ENCODE measurements around the gene ANTXR1. TPM values are rescaled to one million over a fixed set of nuclear protein-coding genes. Genes with fewer than 3 reads are reported as not detected.

ANTXR1 gene
- total RNA-seq, 1 donor from 2014 or later, result 73.4 TPM

DNA sequence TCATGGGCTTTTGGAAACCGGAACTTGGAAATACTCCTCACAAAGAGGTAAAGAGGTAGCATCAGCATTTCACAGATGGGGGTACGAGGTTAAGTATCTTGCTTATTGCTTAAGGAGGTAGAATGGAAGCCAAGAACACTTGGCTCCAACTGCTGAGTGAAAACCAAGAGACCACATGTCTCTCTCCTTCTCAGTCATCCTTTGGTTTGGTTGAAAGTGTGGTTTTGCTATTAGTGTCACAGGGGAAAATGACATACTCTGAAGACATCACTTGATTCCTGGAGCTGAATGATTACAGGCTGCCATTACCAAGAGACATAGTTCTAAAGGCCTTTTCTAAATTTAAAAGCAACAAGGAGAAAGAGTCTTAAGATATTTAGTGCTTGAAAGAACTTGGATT lies 41.5 kb downstream of the ANTXR1 start:
- Mint-ChIP-seq H3K36me3 (ENCODE audit: insufficient read depth) (peaks cover 22% of the 10 kb centered on the region), H3K4me1 (ENCODE audit: low read depth) (no peaks in the 10 kb centered on the region), H3K27ac (no peak overlapping the region), H3K9me3 (ENCODE audit: low read depth) (peaks cover 6% of the 10 kb centered on the region), H3K27me3 (no peaks in the 10 kb centered on the region), H3K4me3 (ENCODE audit: low read depth) (no peak overlapping the region)
- TF ChIP-seq, protein P1, sequence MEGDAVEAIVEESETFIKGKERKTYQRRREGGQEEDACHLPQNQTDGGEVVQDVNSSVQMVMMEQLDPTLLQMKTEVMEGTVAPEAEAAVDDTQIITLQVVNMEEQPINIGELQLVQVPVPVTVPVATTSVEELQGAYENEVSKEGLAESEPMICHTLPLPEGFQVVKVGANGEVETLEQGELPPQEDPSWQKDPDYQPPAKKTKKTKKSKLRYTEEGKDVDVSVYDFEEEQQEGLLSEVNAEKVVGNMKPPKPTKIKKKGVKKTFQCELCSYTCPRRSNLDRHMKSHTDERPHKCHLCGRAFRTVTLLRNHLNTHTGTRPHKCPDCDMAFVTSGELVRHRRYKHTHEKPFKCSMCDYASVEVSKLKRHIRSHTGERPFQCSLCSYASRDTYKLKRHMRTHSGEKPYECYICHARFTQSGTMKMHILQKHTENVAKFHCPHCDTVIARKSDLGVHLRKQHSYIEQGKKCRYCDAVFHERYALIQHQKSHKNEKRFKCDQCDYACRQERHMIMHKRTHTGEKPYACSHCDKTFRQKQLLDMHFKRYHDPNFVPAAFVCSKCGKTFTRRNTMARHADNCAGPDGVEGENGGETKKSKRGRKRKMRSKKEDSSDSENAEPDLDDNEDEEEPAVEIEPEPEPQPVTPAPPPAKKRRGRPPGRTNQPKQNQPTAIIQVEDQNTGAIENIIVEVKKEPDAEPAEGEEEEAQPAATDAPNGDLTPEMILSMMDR (IDR thresholded peaks at IDR 0.05; ENCODE audit: unreplicated experiment), result no peak
- no peak for DNase-seq (ENCODE audit: low spot score, unreplicated experiment)

DNA sequence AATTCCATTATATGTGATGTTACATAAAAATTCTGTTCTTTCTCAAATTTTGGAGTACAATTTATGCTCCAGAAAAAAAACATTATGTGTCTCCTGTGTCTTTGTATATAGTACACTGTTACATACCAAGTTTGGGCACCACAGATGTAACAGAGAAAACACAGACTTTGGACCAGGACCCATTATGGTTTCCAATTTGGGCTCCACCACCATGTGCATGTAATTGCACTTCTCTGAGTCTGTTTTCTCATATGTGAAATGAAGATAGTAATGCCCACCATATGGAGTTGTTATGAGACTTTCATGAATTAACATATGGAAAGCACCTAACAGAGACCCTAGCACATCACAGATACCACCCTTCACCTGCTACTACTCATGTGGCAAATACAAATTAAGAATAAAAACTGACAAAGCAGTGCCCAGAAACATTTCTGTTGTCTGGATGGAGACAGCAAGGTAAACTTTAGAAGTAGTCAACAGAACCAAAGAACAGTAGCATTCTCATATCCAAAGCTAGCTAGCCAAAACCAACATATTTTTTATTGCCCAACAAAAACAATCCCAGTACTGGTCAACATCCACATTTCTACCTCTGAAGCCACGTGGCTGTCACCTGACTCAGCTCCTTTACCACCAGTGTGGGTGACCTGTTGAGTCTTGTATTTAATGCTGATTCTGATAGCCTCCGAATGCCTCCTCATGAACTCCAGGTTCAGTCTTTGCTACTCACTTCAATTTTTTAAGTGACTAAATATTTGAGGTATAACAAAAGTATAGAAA lies 42.9 kb downstream of the ANTXR1 start:
- no peak overlapping the region for H3K27ac Mint-ChIP-seq
- TF ChIP-seq, protein P1 (IDR thresholded peaks at IDR 0.05; ENCODE audit: unreplicated experiment), result no peak

DNA sequence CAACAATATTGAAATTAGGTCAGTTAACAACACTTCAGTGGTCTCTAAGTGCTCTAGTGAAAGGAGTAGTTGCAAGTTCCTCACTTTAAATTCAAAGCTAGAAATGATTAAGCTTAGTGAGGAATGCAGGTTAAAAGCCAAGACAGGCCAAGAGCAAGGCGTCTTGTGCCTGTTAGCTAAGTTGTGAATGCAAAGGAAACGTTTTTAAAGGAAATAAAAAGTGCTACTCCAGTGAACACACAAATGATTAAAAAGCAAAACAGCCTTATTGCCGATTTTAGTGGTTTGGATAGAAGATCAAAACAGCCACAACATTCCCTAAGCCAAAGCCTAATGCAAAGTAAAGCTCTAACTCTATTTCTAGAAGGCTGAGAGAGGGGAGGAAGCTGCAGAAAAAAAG lies 44.7 kb downstream of the ANTXR1 start:
- H3K9me3 Mint-ChIP-seq (ENCODE audit: low read depth), result peaks cover 6% of the 10 kb centered on the region

More for the DNA sequence above, 42.9 kb downstream of the ANTXR1 start:
- H3K27me3 Mint-ChIP-seq, result no peaks in the 10 kb centered on the region
- no peak overlapping the region for H3K4me3 Mint-ChIP-seq (ENCODE audit: low read depth)
- peaks cover 22% of the 10 kb centered on the region for H3K36me3 Mint-ChIP-seq (ENCODE audit: insufficient read depth)
- H3K4me1 Mint-ChIP-seq (ENCODE audit: low read depth), result peaks cover 3% of the 10 kb centered on the region
- peaks cover 6% of the 10 kb centered on the region for H3K9me3 Mint-ChIP-seq (ENCODE audit: low read depth)
- no peak for DNase-seq (ENCODE audit: low spot score, unreplicated experiment)

DNA sequence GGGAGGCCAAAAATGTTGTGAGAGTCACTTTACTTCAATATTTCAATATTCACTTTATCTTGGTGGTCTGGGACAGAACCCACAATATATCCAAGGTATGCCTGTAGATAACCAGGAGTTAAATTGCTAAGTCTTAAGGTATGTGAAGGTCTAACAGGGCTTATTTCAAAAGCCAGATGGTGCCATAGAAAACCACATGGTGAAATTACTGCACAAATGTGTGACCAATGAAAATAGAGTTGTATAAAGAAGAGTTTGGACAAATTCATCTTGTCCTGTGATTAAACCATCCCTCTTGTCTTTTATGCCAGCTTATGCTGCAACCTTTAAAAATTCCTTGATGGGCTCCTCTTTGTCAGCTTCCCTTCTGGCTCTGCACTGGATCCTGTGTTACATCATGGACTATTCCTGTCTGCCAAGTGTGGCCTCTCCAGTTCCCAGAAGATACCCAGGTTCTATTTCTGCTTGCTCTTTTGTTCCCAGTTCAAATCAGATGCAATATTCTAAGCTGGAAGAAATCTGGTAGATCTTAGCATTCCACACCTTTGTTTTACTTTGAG lies 46.8 kb downstream of the ANTXR1 start:
- Mint-ChIP-seq H3K9me3 (ENCODE audit: low read depth) (peaks cover 16% of the 10 kb centered on the region), H3K4me1 (ENCODE audit: low read depth) (peaks cover 20% of the 10 kb centered on the region), H3K4me3 (ENCODE audit: low read depth) (no peak overlapping the region), H3K27me3 (no peaks in the 10 kb centered on the region), H3K36me3 (ENCODE audit: insufficient read depth) (peaks cover 28% of the 10 kb centered on the region), H3K27ac (no peak overlapping the region)
- no peak for DNase-seq (ENCODE audit: low spot score, unreplicated experiment)
- TF ChIP-seq, protein P1 (IDR thresholded peaks at IDR 0.05; ENCODE audit: unreplicated experiment), result no peak

More for the DNA sequence above, 44.7 kb downstream of the ANTXR1 start:
- Mint-ChIP-seq H3K4me1 (ENCODE audit: low read depth) (peaks cover 20% of the 10 kb centered on the region), H3K27ac (no peak overlapping the region), H3K4me3 (ENCODE audit: low read depth) (no peak overlapping the region), H3K27me3 (no peaks in the 10 kb centered on the region), H3K36me3 (ENCODE audit: insufficient read depth) (peaks cover 22% of the 10 kb centered on the region)
- TF ChIP-seq, protein P1 (IDR thresholded peaks at IDR 0.05; ENCODE audit: unreplicated experiment), result no peak
- no peak for DNase-seq (ENCODE audit: low spot score, unreplicated experiment)

DNA sequence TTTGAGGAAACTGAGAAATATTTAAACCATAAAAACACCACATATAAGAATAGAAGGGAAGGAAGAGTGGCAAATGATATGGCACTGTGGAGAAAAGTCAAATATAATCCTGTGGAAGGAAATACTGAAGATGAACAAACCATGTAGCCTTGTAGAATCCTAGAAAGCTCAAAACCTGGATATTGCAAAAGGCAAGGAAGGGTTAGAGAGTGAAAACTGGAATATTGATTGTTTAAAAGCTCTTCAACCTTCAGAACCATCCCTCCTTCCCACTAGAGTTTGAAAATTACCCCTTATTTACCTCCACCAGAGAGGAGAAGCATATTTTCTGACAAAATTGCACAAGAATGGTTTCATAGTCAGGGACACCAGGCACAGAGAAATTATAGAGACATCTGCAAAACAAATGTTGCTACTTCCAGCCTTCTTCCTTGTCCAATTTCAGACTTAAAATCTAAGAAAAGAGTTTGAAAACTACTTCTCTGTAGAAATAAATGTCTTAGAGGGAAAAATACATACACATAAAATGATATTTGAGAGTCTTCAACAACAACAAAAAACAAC lies 48.0 kb downstream of the ANTXR1 start:
- H3K4me1 Mint-ChIP-seq (ENCODE audit: low read depth), result peaks cover 20% of the 10 kb centered on the region
- H3K9me3 Mint-ChIP-seq (ENCODE audit: low read depth), result peaks cover 16% of the 10 kb centered on the region
- peaks cover 25% of the 10 kb centered on the region for H3K36me3 Mint-ChIP-seq (ENCODE audit: insufficient read depth)
- no peak for DNase-seq (ENCODE audit: low spot score, unreplicated experiment)
- no peak overlapping the region for H3K4me3 Mint-ChIP-seq (ENCODE audit: low read depth)
- no peaks in the 10 kb centered on the region for H3K27me3 Mint-ChIP-seq
- no peak overlapping the region for H3K27ac Mint-ChIP-seq
- TF ChIP-seq, protein P1 (IDR thresholded peaks at IDR 0.05; ENCODE audit: unreplicated experiment), result no peak

All from progenitor cell of endocrine pancreas (in vitro differentiated cells).